Measurements from ENCODE around the gene EPHA2.
A peak's percentile ranks its signal among the peaks of the same experiment; 100 is the strongest.

Gene EPHA2

GRCh38 chr1:16143566-16144324 lies 12.1 kb downstream of the EPHA2 start:
- Histone ChIP-seq H3K4me1 (ENCODE audit: low read depth, poor library complexity, severe bottlenecking) (peaks cover 66% of the 10 kb centered on the region), H3K27ac (no peak overlapping the region), H3K9ac (no peak overlapping the region), H3K4me2 (no peak overlapping the region), H4K20me1 (ENCODE audit: insufficient read depth) (no peaks in the 10 kb centered on the region), H3K36me3 (ENCODE audit: insufficient read depth) (no peaks in the 10 kb centered on the region), H3K27me3 (ENCODE audit: insufficient read depth, low read depth) (no peaks in the 10 kb centered on the region), H3K79me2 (ENCODE audit: insufficient read depth, low read depth) (no peaks in the 10 kb centered on the region), H2AFZ (ENCODE audit: low read depth) (no peak overlapping the region), H3K4me3 (IDR thresholded peaks at IDR 0.05; ENCODE audit: insufficient read depth, low read depth, low read length) (no peak overlapping the region)
- no peak for TF ChIP-seq CTCF (conservative IDR thresholded peaks at IDR 0.05; ENCODE audit: low read depth, low read length)

GRCh38 chr1:16143005-16143565 lies 12.8 kb downstream of the EPHA2 start:
- H3K4me1 ChIP-seq (ENCODE audit: low read depth, poor library complexity, severe bottlenecking): peaks cover 68% of the 10 kb centered on the region
- no peaks in the 10 kb centered on the region for H3K27me3 ChIP-seq (ENCODE audit: insufficient read depth, low read depth)
- no peak overlapping the region for H3K9ac ChIP-seq
- no peak overlapping the region for H3K27ac ChIP-seq
- no peak overlapping the region for H3K4me2 ChIP-seq
- no peaks in the 10 kb centered on the region for H3K36me3 ChIP-seq (ENCODE audit: insufficient read depth)
- no peaks in the 10 kb centered on the region for H3K79me2 ChIP-seq (ENCODE audit: insufficient read depth, low read depth)
- H2AFZ ChIP-seq (ENCODE audit: low read depth): no peak overlapping the region
- no peak for TF ChIP-seq CTCF (conservative IDR thresholded peaks at IDR 0.05; ENCODE audit: low read depth, low read length)
- H4K20me1 ChIP-seq (ENCODE audit: insufficient read depth): no peaks in the 10 kb centered on the region
- H3K4me3 ChIP-seq (IDR thresholded peaks at IDR 0.05; ENCODE audit: insufficient read depth, low read depth, low read length): no peak overlapping the region

GRCh38 chr1:16142383-16142995 lies 13.4 kb downstream of the EPHA2 start:
- no peaks in the 10 kb centered on the region for H3K36me3 ChIP-seq (ENCODE audit: insufficient read depth)
- no peak overlapping the region for H2AFZ ChIP-seq (ENCODE audit: low read depth)
- H3K79me2 ChIP-seq (ENCODE audit: insufficient read depth, low read depth): no peaks in the 10 kb centered on the region
- no peak overlapping the region for H3K27ac ChIP-seq
- no peak for TF ChIP-seq CTCF (conservative IDR thresholded peaks at IDR 0.05; ENCODE audit: low read depth, low read length)
- H3K4me2 ChIP-seq: no peak overlapping the region
- H4K20me1 ChIP-seq (ENCODE audit: insufficient read depth): no peaks in the 10 kb centered on the region
- H3K4me1 ChIP-seq (ENCODE audit: low read depth, poor library complexity, severe bottlenecking): peaks cover 67% of the 10 kb centered on the region
- H3K27me3 ChIP-seq (ENCODE audit: insufficient read depth, low read depth): no peaks in the 10 kb centered on the region
- H3K4me3 ChIP-seq (IDR thresholded peaks at IDR 0.05; ENCODE audit: insufficient read depth, low read depth, low read length): no peak overlapping the region
- H3K9ac ChIP-seq: no peak overlapping the region

- H3K36me3 ChIP-seq (ENCODE audit: insufficient read depth): no peaks in the 10 kb centered on the region
- no peaks in the 10 kb centered on the region for H3K27me3 ChIP-seq (ENCODE audit: insufficient read depth, low read depth)
- peaks cover 59% of the 10 kb centered on the region for H3K4me1 ChIP-seq (ENCODE audit: low read depth, poor library complexity, severe bottlenecking)
- TF ChIP-seq CTCF (conservative IDR thresholded peaks at IDR 0.05; ENCODE audit: low read depth, low read length): no peak
- H3K79me2 ChIP-seq (ENCODE audit: insufficient read depth, low read depth): no peaks in the 10 kb centered on the region
- peak overlapping the region; percentile 90 for H3K4me2 ChIP-seq
- H2AFZ ChIP-seq (ENCODE audit: low read depth): peak overlapping the region; percentile 41; the same call in 1 of the 2 replicates
- no peak overlapping the region for H3K4me3 ChIP-seq (IDR thresholded peaks at IDR 0.05; ENCODE audit: insufficient read depth, low read depth, low read length)
- H3K9ac ChIP-seq: peak overlapping the region; percentile 25; the same call in 1 of the 2 replicates
- no peaks in the 10 kb centered on the region for H4K20me1 ChIP-seq (ENCODE audit: insufficient read depth)
- peak overlapping the region; percentile 61 for H3K27ac ChIP-seq
Observed at GRCh38 chr1:16141573-16142336, 14.1 kb downstream of the EPHA2 start.
